GM21717 (cell line): ENCODE data around the gene TCN1.
"Not testable (repeated sequence)": the region's sequence is repeated elsewhere in the genome, so short reads cannot be mapped to it uniquely, and the experiment has no call there.

Source experiments
- ATAC-seq: cut with Tn5 transposase; IDR thresholded peaks from one replicate; pipeline ENCODE4 v1.9.1; 2021; ENCODE audit warnings: mild to moderate bottlenecking, moderate library complexity; ENCODE audit not compliant: unreplicated experiment

TCN1 gene

DNA sequence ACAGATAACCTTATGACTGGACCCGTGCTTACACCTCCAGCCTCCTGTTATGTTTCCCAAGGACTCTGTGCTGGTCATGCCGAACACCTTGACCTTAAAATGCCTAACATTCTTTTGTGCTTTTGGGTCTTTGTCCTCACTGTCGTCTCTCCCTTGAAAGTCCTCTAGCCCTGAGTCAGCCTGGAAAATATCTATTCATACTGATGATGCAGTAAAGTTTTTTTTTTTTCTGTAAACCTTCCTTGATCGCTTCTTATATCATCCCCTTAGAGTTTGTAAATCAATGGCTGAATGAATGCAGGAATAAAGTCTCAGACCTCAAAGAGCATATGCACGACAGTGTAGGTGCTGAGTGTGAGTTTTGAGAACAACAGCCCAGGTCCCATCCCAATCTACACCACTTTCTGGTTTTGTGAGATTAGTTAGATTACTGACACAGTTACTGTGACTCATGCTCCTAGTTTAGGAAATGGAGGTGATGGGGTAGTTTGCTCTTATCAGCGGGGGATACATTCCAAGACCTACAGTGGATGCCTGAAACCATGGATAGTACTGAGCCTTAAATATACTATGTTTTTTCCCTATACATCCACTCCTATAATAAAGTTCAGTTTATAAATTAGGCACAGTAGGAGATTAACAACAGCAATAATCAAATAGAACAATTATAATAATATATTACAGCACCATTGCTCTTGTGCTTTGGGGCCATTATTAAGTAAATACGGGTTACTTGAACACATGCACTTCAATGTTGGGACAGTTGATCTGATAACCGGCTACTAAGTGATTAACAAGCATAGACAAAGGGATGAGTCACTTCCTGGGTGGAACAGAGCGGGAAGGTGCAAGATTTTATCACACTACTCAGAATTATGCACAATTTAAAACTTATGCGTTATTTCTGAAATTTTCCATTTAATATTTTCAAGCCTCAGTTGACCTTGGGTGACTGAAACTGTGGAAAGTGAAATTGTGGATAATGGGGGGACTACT lies 8.6 kb downstream of the TCN1 start:
- no peak for ATAC-seq

DNA sequence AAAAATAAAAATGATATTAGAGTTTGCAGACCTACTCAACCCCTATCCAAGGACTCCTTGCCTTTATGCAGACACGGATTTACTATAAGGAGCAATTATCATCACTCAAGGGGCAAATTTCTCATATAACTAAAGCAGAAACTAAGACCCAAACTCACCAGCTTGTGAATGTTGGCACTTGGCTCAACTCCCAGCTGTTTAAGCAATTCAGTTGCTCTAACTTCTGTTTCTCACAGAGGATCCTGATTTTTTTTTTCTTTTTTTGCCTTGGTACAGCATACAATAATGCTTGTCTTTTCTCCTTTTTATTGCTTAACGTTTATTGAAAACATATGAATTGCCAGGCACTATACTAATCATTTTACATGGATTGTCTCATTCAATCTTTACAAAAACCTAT lies 11.4 kb downstream of the TCN1 start:
- ATAC-seq: no peak

DNA sequence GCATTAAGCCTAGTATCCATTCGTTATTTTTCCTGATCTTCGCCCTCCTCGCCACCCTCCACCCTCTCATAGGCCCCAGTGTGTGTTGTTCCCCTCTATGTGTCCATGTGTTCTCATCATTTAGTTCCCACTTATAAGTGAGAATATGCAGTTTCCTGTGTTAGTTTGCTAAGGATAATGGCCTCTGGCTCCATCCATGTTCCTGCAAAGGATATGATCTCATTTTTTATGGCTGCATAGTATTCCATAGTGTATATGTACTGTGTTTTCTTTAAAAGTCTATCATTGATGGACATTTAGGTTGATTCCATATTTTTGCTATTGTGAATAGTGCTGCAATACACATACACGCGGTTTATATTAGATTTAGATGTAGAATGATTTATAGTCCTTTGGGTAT lies 14.9 kb downstream of the TCN1 start:
- not testable (repeated sequence) for ATAC-seq

DNA sequence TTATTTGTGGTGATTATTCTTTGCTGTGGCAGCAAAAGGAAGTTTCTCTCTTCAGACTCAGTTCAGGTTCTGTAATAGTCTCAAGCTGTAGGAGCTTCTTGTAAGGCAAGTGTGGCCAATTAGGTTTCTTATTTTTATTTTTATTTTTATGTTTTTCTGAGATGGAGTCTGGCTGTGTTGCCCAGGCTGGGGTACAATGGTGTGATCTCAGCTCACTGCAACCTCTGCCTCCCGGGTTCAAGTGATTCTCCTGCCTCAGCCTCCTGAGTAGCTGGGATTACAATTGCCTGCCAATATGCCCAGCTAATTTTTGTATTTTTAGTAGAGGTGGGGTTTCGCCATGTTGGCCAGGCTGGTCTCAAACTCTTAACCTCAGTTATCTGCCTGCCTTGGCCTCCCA lies 16.7 kb downstream of the TCN1 start:
- not testable (repeated sequence) for ATAC-seq

DNA sequence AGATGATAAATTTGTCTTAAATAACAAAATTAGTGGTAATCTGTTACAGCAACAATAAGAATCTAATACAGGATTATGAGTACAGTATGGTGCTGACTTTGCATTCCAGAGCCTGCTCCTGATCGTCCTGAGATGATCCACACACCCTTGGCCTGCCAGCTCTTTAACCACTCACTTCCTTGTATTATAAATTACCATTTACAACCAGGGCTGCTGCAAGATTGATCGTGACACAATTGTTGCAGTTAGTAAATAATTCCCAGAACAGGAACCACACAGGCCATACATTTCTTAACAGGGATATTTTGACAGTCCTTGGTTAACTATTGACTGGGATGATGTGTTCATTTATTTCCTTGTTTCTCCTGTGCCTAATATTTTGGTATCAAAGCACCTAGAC lies 17.2 kb downstream of the TCN1 start:
- no peak for ATAC-seq

DNA sequence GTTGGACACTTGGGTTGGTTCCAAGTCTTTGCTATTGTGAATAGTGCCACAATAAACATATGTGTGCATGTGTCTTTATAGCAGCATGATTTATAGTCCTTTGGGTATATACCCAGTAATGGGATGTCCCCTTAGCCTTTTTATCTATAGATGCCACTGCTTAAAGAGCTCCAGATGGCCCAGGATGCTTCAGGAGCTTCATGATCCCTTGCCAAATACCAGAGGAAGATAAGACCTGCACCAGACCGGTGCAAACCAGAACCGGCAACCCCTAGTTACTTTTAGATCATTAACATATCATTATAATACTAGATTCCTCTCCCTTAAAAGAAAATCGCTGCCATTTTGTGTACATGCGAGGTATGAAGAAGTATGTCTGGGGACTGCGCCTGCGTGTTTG lies 17.8 kb downstream of the TCN1 start:
- not testable (repeated sequence) for ATAC-seq

DNA sequence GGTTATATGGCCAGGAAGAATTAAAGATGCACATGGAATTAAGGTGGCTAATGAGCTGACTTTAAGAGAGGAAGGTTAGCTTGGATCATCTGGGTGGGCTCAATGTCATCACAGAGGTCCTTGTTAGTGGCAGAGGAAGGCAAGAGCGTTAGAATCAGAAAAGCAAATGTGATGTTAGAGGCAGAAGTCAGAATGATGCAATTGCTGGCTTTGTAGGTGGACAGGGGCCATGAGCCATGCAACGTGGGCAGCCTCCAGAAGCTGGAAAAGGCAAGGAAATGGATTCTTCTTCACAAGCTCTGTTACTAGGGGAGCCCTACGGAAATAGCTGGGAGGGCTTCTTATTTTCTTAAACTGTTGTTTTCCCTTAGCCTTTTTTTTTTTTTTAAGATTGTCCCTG lies 18.7 kb downstream of the TCN1 start:
- no peak for ATAC-seq

DNA sequence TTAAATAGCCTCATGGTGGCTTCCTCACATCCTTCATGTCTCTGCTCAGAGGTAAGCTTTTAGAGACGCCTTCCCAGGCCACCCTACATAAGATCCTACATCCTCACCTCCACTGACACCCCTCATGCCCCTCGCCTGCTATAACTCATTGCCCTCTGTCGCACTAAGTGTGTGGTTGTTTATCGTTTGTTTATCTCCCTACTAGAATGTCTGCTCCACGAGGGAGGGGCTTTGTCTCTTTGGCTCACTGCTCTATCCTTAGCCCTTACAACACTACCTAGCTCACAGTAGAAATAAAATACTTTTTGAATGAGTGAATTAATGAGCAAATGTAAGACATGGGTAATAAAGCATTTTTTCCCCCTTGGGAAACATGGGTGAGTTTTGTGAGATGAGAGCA lies 19.7 kb downstream of the TCN1 start:
- ATAC-seq: no peak

DNA sequence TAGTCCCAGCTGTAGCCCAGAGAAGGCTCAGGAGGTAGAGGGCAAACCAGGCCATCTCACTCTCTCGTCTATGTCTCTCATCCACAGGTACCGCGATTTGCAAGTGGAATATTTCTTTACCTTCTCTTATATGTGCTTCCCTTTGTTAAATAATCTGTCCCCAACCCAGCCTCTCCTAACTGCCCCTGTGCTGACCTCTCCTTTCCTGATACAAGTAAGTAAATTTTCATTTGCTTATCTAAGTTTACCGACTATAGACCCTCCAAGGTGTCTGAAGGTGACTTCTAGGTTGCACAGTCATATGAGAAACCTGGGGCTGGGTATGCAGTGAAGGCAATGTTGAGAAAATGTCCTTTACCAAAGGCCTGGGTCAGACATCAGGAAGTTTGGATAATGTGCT lies 20.9 kb downstream of the TCN1 start, which contains the start of gene CBLIF:
Gene CBLIF, minus strand, starts transcription at position 101 of the 400 bp plus-strand sequence. Its CDS starts 46 bp downstream, at position 55.
- ATAC-seq: no peak

DNA sequence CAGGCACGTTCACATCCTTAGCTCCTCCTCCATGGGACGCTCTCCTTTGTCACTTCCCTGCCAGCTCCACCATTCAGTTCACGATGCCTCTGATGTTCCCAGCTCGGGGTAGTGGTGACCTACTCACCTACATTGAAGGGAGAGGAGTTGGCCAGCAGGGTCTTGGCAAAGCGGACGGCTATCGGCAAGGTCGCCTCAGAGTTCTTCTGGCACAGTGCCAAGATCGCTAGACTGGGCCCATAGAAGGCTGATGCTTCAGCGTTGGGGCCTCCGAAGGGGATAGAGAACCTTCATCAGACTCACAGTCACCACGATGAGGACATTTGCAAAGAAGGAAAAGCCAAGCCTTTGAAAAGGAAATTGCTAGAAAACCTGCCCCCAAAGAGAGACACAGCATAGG lies 24.0 kb downstream of the TCN1 start:
- ATAC-seq: no peak

DNA sequence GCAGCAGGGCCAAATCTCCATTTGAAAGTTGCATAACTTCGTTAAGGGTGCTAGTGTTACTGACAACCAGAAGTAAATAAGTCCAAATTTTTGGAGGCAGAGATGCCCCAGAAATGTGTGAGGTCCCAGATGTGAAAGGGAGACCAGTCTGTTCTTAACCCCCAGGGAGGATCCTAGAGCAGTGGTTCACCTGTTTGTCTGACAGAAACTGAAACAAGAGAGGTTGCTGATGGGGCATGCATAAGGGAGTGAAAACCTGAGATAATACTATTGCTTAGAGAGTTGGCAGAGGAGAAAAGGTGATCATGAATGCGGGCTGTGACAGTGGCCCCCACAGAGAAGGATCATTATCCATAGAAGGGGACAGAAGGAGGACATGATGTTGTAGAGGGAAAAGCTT lies 24.8 kb downstream of the TCN1 start:
- ATAC-seq: no peak

DNA sequence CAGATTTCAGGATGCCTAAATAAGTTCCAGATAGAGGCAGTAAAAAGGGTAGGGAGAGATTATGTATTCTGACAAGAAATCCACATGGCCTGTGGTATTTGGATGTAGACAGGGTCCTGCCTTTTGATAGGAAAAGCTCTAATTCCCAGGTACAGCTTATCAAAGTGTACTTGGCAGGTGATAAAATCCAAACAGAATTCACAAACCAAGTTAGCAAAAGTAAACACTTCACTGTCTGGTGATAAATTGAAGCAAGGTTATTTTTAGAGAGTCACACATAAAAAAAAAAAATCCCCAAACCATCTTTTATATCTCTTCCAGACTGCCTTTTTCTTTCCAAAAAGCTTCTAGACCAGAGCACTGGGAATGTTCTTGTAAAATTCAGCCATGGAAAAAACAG lies 26.7 kb downstream of the TCN1 start:
- no peak for ATAC-seq

DNA sequence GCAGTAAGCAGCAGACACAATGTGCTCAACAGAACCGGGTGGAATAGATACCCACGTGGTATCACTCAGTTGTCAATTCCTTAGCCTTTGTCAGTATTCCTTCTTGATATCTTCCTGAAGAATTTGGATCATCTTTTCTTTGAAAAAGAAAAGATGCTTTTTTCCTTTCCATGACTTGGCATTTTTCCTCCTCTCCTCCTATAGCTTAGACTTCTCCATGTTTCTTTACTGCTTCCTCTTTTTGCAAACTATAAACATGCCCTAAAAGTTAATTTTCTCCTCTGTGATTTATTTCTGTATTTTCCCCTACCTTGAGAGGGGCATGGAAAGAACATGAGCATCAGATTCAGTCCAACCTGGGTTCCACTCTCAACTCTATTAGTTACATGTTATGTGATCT lies 32.7 kb downstream of the TCN1 start:
- no peak for ATAC-seq

DNA sequence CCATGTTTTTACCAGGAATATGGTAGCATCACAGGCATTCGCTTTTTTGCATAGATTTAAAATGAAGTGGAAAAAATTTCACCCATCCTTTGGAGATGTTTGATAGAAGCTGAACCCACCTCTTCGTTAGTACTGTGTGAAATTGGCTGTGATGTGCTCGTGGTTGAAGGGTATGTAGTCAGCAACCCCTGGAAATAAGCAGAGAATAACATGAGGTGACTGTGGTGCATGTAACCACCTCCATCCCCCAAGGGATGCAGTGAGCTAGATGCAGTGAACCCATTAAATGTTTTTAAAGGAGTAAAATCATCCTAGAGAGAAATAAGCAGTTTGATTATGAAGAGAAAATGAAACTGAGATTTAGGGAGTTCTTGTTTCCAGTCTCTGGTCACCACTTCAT lies 36.9 kb downstream of the TCN1 start:
- no peak for ATAC-seq

DNA sequence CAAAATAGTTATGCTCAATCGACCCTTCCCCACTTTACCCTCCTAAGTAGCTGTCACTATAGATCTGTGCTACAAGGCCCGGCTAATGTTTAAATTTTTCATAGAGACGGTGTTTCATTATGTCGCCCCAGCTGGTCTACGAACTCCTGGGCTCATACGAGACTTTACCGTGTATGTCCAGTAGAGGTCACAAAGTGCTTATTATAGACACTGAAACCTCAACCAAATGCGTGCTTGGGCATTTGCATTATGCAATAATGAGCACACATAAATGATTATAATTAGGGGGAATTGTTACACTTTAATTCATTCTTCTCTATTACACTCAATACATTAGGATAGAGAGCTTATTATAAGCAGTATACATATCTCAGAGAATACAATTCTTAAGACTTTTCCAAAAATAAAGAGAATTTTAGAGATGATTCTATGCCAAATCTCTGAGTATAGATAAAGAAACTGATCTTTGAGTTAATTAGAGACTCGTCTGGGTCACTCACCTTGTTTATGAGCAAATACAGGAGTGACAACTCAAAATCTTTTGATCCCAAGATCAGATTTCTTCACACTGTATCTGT lies 43.2 kb downstream of the TCN1 start:
- ATAC-seq: peak; percentile 80

DNA sequence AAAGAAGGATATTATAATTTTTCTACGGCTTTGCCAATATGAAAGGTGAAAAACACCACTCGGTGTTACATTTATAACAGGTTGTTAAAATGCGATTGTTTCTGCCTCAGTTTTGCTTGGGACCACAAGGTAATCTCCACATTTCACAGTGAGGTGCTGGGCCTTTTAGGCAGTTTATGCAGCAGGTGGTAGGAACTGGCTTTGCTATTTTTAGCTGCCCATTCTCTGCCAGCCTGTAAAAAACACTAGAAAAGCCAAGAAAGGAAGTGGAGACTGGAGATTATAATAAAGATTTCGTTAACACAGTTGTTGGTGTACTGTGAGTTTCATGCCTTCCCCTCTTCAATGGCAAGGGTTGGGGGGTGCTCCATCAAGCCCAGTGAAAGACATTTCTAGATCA lies 47.7 kb downstream of the TCN1 start:
- ATAC-seq: no peak

DNA sequence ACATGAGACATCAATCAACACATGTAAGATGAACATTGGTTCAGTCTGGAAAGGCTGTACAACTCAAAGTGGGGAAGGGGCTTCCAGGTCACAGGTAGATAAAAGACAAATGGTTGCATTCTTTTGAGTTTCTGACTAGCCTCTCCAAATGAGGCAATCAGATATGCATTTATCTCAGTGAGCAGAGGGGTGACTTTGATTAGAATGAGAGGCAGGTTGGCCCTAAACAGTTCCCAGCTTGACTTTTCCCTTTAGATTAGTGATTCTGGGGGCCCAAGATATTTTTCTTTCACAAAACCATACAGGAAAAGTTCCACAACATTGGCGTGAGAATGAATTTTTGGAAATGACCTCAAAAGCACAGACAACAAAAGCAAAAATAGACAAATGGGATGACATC lies 49.9 kb downstream of the TCN1 start:
- ATAC-seq: not testable (repeated sequence)

DNA sequence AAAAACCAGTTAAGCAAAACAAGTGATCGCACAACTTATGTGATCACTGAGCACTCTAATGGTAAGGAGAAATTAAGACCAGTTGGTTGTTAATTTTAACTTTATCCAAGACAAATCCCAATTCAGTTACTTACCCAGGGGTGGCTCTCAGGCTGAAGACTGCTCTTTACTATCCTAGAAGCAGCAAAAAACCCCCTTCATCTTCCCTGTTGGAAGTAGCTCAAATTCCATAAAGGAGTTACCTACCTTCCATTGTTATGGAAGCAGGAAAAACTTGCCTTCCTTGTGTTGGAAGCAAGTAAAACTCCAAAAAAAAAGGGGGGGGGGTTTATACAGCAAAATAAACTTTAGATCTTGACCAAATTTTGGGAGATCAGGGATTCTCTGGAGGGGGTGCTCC lies 50.5 kb downstream of the TCN1 start:
- no peak for ATAC-seq

DNA sequence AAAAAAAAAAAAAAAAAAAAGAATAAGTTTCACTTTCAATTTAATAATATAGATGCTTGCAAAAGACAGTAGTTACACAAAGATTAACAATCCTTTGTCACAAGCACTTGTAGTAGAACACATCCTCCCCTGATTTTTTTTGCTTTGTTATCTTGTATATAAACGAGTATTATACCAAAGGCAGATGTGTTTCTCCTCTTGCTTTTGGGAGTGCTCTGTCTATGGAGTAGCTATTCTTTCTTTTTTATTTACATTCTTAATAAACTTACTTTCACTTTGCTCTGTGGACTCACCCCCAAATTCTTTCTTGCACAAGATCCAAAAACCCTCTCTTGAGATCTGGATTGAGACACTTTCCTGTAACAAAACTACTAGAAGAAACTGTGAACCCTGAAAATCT lies 52.3 kb downstream of the TCN1 start:
- no peak for ATAC-seq

DNA sequence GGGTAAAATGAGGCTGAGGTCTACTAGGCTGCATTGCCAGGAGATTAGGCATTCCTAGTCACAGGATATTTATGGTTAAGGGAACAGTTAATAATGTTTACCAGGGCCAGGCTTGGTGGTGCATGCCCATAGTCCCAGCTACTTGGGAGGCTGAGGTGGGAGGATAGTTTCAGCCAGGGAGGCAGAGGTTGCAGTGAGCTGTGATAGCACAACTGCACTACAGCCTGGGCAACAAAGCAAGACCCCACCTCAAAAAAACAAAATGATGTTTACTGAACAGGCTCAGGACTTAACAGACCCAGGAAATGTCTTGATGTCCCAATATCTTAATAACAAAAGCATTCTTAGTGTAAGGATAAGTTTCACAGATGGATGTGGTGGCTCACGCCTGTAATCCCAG lies 52.9 kb downstream of the TCN1 start:
- no peak for ATAC-seq

DNA sequence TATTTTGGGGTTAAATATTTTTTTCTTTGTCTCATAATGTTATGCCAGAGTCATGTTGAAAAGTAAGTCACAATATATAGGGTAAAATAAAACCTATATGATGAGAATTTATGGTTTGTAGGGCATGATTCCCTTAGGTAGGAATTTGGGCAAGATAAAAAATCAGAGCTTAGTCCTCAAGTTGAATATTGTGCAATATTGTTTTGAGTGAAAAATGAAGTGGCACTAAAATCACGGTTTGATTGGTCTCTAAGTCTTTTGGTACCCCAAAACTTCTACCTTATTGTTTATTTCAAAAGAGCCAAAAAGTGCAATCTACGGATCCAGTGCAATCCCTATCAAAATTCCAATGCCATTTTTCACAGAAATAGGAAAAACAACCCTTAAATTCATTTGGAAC lies 54.1 kb downstream of the TCN1 start:
- ATAC-seq: no peak

DNA sequence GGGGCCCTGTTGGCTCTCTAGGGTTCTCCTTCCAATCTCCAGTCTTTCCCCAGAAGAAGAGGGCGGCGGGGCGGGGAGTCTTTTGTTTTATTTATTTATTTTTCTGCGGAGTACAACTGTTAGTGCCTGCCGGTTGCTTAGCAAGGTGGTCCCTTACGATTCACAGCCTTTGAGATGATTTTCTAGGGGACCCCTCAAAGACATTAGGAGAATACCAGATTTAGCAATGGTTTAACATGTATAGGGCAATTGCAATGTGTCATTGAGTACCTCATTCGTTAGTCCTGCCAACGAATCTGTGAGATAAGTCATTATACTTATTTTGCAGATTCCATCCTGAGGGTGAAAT lies 55.4 kb downstream of the TCN1 start:
- no peak for ATAC-seq
